Measurements from ENCODE around the gene AGAP9.
"Not testable (repeated sequence)": the region's sequence is repeated elsewhere in the genome, so short reads cannot be mapped to it uniquely, and the experiment has no call there.

AGAP9 gene

DNA sequence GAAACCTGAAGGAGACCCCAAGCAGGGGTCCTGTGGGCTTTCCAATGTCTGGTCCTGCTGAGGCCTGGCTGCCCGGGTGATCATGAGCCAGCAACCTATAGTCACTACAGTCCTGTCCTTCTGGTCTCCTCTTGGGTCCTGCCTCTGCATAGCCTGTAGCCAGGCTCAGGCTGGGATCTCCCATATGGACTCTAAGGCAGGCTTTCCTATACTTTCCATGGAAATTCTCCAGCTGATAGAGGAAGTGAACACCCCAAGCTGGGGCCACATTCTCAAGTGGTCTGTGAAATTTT is 66.0 kb downstream of the AGAP9 start:
- no peak for DNase-seq (ENCODE audit: low read depth in 2 of 2)

DNA sequence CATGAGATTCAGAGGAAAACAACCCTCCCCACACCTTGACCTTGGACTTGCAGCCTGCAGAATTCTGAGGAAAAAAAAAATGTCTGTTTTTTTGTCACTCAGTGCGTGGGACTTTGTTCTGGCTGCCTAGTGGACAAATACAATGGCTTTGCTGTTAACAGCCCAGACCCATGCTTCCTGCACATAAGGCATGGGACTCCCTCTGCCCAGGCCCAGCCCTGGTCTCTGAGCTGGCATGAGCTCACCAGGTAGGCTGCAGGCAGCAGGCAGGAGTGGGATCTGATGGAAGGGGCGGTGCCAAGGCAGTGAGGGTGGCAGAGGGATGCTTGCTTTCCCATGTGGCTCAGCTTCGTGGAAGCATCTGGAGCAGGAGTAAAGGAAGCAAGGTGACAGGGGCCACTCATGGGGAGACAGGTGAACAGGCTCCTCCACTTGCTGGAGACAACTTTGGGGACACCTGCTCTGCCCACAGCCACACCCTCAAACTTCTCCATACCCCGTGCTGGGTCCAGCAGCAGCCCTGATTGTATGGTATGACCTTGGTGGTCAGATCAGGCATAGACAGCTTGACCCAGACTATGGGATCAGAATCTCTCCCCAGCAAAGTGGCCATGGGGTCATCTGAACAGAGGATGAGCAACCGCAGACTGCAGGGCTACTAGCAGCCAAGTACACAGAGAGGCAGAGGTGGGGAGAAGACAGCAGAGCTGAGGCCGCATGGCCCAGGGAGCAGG is 66.5 kb downstream of the AGAP9 start:
- DNase-seq (ENCODE audit: low read depth in 2 of 2) = no peak

DNA sequence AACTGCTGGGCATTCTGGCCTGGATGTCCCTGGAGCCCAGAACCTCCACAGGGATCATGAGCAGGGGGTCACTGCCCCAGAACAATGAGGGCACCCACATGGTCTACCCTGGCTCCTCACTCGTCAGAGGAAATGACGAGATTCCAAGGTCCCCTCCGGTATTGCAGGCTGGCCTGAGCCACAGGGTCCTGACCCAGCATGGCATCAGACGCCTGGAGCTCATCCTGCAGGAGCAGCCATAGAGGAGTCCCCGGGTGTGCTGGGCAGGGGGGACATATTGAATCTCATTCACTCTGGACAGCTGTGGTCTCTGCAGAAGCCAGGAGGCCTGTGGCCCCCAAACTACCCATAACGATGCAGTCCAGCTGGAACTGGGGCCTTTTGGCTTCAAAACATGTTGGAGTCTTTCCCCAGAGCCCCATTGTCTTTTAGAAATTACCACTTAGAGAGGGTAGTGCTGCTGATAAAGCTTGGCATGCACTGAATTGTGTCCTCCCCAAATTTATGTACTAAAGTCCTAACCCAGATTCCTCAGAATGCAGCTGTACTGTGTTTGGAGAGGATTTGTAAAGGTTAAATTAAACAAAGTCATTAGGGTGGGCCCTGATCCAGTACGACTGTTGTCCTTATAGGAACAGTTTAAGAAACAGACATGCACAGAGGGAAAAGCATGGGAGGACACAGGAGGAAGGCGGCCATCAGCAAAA is 67.2 kb downstream of the AGAP9 start:
- no peak for DNase-seq (ENCODE audit: low read depth in 2 of 2)

- not testable (repeated sequence) for DNase-seq (ENCODE audit: low read depth in 2 of 2)
These were observed 67.9 kb downstream of the AGAP9 start for GRCh38 chr10:47455350-47456078.

DNA sequence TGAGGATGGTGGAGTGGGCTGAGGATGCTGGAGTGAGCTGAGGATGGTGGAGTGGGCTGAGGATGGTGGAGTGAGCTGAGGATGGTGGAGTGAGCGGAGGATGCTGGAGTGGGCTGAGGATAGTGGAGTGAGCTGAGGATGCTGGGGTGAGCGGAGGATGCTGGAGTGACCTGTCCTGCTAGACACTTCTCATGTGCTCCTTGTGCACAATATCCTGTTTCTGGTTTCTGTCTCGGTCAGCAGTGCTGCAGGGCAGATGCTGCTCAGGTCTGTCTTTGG is 68.7 kb downstream of the AGAP9 start:
- DNase-seq (ENCODE audit: low read depth in 2 of 2) = no peak

- no peak for DNase-seq (ENCODE audit: low read depth in 2 of 2)
These were observed 69.2 kb downstream of the AGAP9 start for GRCh38 chr10:47454008-47454779.

- no peak for DNase-seq (ENCODE audit: low read depth in 2 of 2)
These were observed 70.1 kb downstream of the AGAP9 start for GRCh38 chr10:47453141-47454007.

- DNase-seq (ENCODE audit: low read depth in 2 of 2) = no peak
These were observed 70.8 kb downstream of the AGAP9 start for GRCh38 chr10:47452495-47453140.

DNA sequence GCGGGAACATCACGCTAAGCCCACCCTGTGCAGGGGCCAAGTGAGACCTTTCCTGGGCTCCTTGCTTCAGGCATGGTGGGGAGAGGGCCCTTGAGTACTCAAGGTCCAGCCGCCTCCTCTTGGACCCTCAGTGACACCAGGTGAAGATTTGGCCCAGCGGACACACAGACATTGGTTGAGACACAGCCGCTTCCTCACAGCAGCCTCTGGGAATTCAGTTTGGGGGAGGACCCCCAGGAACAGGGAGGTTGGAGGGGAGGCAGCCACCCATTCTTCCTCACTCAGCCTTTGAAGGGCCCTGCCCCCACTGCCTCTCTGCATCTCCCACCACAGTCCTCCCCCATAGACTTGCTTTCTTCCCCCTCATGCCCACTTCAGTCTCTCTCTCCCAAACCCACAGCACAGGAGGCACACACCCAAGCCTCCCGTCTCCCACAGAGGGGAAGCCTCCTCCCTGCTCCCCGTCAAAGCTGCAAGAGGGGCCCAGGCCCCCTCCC is 71.4 kb downstream of the AGAP9 start:
- no peak for DNase-seq (ENCODE audit: low read depth in 2 of 2)

Measured in stimulated activated CD4-positive, alpha-beta T cell treated with anti-CD3 and anti-CD28 coated beads, Interleukin-15, amount 100 ng/mL, for 48 hours (primary cell).